GOT3 (cell line): ENCODE results near the gene ZBTB20.

Experiments
- DNase-seq: peaks from one replicate; lab custom pipeline; 2025; ENCODE audit warnings: mixed read lengths; lab: John Stamatoyannopoulos, UW

Gene ZBTB20

DNA sequence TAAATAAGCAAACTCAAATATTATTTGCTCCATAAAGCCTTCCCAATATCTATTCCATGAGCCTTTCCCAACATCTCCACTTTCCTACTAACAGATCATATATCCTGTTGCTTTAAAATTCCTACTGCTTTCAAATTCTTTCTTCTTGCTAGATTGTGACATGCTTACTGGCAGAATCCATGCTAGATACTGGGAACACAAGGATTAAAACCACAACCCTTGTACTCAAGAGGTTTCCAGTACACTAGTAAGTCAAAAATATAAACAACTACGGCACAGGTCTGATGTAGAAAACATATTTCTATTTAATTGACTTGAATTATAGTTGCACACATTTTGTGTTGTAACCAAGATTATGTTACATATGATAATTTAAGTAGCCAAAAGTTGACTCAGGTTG, 275.0 kb downstream of the ZBTB20 start:
- DNase-seq = no peak

DNA sequence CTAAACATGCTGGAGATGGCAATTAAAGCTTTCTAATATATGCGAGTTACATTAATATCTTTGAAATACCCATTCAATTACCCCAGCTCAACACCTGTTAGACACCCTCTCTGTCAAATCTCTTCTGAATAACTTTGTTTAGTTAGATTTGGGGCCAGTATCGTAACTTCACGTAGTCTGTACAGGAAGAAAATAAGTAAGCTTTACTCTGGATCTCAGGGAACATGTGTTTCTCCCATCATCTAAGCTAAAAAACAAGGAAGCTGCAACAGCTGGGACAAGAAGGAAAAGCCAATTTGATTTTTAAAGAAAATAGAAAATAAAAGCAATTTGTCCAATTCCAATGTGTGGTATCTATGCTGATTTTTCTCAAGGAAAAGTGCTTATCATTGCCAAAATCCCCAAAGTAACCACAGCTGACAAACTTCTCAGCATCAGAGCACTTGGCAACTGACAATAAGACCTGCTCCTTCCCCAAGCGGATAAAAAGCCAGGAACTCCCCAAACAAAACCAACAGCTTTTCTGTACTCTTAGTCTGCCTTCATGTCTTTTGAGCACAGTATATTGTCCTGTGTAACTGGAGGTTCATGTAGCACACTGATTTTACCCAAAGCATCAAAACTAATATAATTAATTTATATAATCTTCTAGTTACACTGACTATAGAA, 279.1 kb downstream of the ZBTB20 start:
- DNase-seq = no peak

DNA sequence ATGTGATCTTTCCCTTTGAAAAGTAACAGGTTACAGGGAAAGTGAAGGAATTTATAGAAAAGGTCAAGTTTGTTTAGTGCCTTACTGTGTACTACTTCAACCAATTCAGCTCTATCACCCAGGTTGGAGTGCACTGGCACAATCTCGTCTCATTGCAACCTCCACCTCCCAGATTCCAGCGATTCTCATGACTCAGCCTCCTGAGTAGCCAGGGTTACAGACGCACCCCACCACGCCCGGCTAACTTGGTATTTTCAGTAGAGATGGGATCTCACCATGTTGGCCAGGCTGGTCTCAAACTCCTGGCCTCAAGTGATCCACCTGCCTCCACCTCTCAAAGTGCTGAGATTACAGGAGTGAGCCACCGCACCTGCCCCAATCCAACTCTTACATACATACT, 279.7 kb downstream of the ZBTB20 start:
- DNase-seq = no peak

DNA sequence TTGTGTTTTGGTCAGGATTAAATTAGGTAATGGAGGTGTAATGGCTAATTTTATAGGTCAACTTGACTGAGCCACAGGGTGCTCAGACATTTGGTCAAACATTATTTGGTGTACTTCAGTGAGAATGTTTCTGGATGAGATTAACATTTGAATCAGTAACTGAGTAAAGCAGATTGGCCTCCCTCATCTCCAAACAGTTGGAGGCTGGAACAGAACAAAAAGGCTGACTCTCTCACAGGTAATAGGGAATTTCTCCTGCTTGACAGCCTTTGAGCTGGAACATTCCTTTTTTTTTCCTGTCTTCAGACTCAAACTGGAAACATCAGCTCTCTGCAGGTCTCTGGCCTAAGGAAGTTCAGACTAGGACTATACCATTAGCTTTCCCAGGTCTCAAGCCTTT, 280.7 kb downstream of the ZBTB20 start:
- DNase-seq = no peak

DNA sequence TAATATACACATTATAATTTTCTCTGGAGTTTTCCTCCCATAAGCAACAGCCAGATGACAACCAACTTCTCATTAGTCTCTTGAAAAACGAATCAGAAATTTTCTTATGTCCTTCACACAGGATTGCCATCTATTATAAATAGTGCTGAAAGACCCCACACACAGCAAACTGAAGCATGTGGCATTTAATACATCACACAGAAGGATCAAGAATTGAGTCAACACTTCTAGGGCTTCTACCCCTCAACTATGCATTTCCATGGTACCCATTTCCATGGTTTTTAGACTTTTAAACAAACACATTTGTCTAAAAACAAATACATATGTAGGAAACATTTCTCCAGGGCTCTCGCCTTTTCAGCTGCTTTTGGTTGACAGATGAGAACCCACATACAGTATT, 282.1 kb downstream of the ZBTB20 start:
- DNase-seq = no peak

DNA sequence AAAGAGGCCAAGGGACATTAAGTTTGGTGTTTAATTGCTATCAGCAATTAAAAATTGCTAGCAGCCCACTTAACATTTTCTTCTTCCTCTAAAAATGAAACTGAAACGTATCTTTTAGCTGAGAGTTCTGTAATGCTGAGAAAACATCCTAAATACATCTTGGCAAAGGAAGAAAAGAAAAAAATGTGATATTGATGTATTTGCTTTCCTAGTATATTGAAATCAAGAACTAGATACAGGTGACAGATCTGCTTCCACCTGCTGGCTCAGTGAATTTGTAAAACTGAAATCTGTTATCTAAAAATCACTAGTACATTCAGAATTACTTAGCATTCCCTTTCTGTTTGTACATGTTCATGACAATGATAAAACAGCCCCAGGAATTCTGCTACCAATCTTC, 283.2 kb downstream of the ZBTB20 start:
- no peak for DNase-seq

DNA sequence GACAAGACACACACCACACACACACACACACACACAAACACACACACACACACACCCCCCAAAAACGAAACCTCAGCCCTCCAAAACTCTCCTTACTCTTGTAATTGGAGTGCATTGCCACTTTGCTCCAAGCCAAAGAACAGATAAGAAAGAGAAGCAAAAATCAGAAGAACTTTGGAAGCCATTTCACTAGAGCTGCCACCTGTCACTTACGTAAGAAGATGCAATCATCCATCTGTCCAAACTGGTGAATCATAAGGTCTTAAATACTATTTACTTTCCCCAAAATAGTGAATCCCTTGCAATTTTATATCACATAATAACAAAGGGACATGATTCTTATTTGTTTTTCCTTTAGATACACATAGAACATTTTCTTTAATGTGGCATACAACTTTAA, 285.4 kb downstream of the ZBTB20 start:
- no peak for DNase-seq

DNA sequence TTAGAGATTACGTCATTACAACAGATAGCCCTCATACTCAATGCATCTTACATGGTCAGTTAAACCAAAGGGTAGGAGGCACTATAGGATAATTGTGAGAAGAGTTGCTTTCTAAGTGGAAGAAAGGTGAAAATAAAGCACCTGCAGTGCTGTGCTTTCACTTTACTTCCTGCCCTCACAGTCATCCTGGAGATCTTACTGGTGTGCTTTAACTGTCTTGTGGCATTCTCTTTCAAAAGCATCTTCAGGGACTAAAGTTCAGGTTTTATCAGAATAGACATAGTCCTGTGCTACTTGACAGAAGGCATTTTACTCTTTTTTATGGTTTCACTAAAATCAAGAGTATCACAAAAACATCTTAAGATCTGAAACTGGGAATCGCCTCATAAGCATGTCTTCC, 286.6 kb downstream of the ZBTB20 start:
- DNase-seq = no peak

DNA sequence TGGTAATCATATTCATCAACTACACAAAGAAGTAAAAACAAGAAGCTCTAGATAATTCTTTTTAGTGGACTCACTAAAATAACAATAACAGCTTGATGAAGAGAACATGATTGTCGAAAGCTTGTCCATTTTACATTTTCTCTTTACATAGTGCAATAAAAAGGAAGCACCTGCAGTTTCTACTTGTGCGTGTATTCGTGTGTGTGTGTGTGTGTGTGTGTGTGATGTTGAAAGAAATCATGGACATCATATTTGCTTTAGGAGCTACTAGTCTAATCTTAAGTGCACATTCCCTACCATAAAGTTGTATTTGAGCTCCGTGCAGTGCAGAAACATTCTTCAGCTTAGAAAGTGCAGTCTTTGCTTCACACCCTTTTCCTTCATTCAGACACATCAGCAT, 288.8 kb downstream of the ZBTB20 start:
- DNase-seq = no peak

DNA sequence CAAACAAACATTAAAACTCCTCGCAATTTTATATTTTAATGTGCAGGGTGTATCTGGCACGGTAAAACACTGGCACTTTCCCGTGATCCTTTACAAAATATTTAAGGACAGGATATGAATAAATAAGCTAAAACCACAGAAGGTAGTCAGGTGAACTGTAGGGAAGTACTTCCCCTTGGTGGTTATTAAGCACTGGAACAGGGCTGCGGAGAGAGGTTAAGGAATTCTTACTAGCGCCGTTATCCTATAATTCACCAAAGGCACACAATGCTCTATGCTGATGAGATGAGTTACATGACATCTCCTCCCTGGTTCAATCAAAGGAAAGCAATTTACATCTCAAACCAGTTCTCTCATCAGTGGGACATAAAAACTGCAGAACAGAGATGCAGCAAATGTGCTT, 289.8 kb downstream of the ZBTB20 start:
- DNase-seq = no peak

DNA sequence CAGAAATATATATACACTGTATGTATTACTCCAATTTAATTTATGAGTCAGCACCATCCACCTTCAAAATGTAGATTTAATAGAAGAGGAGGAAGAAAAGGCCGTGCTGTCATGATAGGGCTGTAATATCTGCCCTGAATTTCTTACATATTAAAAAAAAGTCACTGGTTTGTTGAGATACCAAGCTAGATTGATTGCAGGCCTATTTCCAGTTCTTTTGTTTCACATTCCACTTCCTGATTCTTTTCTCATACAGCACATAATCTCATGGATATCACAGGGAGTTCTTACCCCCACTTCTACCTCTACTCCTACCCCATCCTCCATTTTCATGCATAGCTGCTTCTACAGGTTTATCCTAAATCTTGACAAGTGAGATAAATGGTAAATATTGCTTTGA, 290.3 kb downstream of the ZBTB20 start:
- no peak for DNase-seq

DNA sequence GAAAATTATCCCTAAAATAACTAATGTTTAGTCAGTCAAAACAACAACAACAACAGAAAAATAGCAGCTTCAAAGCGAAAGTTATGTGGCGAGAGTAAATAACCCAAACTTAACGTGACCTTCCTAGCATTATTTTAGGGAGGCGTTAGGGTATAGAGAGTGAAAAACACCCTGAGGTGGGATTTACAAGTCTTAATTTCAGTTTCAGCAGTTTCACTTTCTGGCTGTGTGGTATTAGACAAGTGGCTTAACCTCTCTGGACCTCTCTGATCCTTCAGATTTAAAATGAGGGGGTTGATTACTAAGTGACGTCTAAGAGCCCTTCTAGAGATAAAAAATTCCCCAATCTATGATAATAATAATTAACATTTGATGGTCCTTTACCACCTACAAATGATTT, 291.2 kb downstream of the ZBTB20 start:
- no peak for DNase-seq

DNA sequence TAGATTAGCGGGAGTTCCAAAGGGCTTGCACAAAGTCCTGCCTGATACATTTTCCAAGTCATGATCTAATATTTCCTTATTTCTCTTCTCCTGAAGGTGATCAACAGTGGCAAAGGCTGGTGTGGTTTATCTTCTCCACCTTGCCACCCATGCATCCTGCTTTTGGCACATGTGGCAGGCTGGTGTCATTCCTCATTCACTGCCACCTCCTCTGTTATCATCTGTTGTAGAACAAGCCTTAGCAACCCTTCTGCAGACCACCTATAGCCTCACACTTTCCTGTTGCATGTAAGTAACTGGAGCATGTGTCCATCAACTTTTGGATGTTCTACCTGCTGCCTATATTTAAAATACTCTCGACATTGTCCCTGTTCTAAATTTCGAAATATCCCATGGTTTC, 294.1 kb downstream of the ZBTB20 start:
- no peak for DNase-seq

DNA sequence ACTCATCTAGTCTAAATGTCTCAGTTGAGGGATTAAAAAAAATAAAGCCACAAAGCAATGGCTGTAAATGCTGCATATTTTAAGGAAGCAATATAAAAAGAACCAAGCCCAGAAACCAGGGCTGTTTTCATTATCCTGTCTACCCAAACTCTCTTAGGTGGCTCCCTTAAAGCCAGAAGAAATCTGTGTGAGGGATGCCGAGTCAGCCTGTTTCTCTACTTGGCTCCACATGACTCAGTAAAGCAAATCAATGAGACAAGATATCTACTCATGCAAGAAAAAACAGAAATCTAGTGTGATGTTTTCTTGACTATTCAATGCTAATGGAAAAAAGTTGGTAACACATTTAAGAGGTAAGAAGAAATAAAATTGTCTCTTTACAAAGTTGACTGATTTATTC, 296.2 kb downstream of the ZBTB20 start:
- DNase-seq = no peak

DNA sequence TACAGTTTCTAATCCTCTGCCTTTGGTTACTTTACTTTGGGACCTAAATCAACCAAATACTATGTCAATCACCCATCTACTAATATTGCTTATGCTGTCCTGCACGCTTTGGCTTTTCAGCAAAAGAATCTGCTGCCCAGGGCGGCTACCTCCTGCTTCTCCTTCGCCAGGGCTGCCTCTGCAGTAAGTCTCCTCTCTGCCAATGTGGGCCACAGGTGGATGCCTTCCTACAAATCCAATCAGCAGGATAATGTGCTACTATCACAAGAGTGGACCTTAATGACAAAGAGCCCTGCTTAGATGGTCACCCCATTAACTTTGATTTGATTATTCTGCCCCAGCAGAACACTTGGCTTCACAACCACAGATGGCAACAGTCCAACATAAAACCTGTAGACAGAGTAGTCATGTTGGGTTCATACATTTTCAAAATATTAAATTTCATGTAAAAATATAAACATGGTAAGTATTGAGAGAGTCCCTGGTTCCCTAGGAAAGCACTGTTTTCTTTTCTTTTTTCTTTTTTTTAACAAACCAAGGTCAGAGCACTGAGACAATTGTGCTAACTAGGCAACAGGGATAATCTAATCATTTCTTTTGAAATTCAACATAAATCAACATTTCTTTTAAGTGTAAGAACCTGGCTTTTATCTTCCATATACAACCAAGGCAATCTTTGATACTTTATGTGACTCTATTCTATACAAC, 298.3 kb downstream of the ZBTB20 start:
- DNase-seq = no peak

DNA sequence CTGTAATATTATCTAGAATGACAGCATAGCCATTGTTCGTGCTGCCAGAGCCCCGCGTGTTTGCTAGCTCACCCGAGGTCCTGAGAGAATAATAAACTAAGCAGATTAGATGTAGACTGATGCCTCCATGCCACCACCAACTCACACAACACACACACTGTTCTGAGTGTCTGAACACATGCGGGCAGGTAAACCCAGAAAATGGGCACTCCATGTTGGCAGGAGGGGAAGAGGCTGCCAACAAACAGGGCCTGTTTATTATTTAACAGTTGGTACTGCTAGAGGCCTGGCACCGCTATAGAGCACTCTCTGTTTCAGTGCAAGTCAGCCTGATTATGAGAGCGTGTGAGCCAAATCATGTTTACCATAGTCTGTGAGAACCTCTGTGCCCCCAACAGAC, 299.0 kb downstream of the ZBTB20 start:
- no peak for DNase-seq

DNA sequence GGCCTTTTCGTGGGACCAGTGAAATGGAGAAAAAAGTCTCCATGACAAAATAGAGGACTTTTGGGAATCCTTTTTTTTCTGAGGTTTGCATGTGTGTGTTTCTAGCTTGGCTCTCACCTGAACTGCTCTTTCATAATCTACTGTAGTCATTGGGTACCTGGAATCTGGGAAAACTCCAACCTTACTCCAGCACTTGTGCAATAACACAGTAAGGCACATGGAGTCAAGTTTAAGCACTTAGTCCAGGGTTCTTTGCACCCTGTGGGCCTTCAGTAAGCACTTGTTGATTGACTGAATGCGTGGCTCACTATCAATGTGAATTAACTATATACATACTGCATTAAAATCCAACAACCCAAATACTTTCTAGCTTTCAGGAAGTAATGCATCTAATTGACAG, 299.5 kb downstream of the ZBTB20 start:
- no peak for DNase-seq

DNA sequence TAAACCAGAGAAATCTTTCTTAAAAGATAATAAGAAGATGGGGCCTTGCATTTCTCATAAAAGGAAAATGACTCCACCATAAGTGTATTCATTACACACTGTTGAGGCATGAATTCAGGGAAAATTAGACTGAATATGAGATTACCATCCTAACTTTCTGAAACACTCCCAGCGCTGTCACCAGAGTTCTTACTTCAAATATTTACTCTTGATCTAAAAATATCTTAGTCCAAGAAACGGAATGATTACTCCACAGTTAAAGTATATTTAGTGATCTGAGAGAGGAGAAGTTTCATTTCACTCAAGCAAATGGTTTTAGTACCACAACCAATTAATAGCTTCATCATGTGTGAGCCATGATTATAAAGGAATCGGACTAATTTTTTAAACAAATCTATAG, 300.3 kb downstream of the ZBTB20 start:
- DNase-seq = no peak

DNA sequence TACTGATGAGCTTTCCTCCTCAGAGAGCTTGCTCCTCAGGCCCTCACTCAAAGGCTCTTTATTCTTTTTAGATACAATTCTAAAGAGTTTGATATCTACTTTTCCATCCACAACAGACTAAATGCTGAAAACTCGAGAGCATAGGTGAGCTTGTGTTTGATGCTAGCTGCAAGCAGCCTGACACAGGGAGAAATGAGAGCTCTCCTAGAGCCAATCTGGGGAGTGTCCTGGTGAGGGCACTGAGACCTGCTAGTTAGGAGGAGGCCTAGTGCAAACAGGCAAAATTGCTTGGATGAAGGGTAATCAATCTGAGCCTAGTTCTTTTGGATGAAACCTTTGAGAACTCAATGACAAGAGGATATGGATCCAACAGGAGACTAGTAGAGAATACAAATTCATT, 300.8 kb downstream of the ZBTB20 start:
- no peak for DNase-seq

DNA sequence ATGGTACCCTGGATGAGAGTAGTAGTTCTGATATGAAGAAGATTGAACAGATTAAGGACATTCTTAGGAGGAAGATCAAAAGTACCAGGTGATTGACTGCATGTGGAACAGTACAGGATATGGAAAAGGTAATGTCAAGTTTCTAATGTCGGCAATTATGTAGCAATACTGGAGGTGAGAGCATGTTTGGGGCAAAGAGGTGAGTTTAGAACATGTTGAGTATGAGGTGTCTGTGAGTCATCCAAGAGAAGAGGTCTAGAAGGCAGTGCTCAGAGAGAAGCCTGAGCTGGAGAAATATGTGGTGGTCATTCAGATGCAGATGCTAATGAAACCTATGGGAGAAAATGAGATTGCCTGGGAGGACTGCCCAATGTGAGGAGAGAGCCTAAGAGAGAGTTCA, 305.6 kb downstream of the ZBTB20 start:
- no peak for DNase-seq

DNA sequence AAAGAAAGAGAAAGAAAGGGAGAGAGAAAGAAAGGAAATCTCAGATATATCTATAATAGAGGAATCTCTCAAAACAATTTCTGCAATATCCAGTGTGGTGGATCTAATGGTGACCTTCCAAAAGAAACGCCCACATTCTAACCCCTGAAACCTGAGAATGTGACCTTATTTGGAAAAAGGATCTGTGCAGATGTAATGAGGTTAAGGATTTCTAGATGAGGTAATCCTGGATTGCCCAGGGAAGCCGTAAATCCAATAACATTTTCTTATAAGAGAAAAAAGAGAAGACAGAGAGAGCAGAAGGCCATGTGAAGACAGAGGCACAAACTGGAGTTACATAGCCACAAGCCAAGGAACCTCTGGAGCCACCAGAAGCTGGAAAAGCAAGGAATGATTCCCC, 307.6 kb downstream of the ZBTB20 start:
- DNase-seq = no peak

DNA sequence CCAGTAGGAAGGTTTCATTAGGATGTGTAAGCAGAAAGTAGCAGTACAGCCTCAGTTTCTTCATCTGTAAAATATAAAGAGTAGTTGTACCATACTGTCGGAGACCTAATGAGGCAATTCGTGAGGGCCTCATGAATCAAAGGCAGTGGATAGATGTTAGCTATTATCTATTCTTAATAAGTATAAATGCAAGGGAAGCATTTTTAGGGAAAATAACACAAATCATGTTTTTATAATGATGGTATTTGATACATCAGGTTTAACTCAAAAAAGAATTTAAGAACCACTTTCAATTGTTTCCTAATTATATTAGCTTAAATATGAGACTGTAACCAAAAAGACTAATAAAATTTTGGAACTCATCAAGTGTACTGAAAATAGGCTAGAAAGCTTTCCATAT, 309.1 kb downstream of the ZBTB20 start:
- DNase-seq = no peak

DNA sequence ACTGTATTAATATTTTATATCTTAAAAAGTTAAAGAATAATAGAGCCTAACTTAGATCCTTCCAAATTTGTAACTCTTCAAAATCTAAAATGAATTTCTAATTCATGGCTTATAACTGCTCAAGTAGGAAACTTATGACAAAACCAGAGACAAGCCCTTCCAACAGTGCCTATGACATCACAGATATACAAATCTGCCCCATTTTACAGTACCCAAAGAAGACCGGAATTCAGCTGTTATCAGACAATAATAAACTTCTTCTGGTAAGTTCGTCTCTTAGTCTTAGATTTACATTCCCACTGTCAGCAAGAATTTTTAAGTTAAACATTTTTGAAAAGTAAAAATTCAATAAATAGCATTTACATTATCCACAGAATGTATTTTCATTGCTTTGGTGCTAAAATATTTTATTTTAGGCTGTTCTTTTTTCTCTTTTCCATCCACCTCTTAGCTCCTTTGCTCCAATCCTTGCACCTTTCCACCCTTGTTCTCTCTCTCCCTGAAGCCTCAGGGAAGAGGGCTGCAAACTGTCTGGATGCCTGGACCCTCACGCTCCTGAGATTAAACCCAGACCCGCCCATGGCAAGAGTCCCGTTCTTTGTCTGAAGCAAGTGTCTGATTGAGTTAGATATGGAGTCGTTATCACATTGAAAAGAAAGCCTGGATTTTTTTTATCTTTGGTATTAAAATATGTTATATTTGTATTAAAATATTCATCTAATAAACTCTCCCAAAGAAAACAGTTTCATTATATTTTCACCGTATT, 312.7 kb downstream of the ZBTB20 start:
- DNase-seq = no peak
